ENCODE measurements around the gene TSPAN17.
"Not testable (repeated sequence)": the region's sequence is repeated elsewhere in the genome, so short reads cannot be mapped to it uniquely, and the experiment has no call there.

TSPAN17 gene

GRCh38 chr5:176679365-176680225 lies 32.3 kb downstream of the TSPAN17 start:
- DNase-seq (ENCODE audit: low read depth in 3 of 3) = no peak

- no peak for DNase-seq (ENCODE audit: low read depth in 3 of 3)
These were observed 32.9 kb downstream of the TSPAN17 start for GRCh38 chr5:176680226-176680563.

GRCh38 chr5:176682016-176682531 lies 34.8 kb downstream of the TSPAN17 start:
- no peak for DNase-seq (ENCODE audit: low read depth in 3 of 3)

GRCh38 chr5:176685010-176685409 lies 37.7 kb downstream of the TSPAN17 start:
- DNase-seq (ENCODE audit: low read depth in 3 of 3) = no peak

GRCh38 chr5:176687247-176687646 lies 40.0 kb downstream of the TSPAN17 start:
- no peak for DNase-seq (ENCODE audit: low read depth in 3 of 3)

- DNase-seq (ENCODE audit: low read depth in 3 of 3) = no peak
These were observed 40.6 kb downstream of the TSPAN17 start for GRCh38 chr5:176687881-176688280.

- no peak for DNase-seq (ENCODE audit: low read depth in 3 of 3)
These were observed 43.6 kb downstream of the TSPAN17 start for GRCh38 chr5:176690911-176691310.

- DNase-seq (ENCODE audit: low read depth in 3 of 3) = no peak
These were observed 44.2 kb downstream of the TSPAN17 start for GRCh38 chr5:176691524-176691923.

GRCh38 chr5:176692326-176692725 lies 45.0 kb downstream of the TSPAN17 start:
- no peak for DNase-seq (ENCODE audit: low read depth in 3 of 3)

- DNase-seq (ENCODE audit: low read depth in 3 of 3) = no peak
These were observed 45.7 kb downstream of the TSPAN17 start for GRCh38 chr5:176692839-176693476.

GRCh38 chr5:176693477-176693851 lies 46.2 kb downstream of the TSPAN17 start:
- no peak for DNase-seq (ENCODE audit: low read depth in 3 of 3)

- DNase-seq (ENCODE audit: low read depth in 3 of 3) = no peak
These were observed 46.9 kb downstream of the TSPAN17 start for GRCh38 chr5:176694146-176694545.

GRCh38 chr5:176694631-176695030 lies 47.3 kb downstream of the TSPAN17 start:
- DNase-seq (ENCODE audit: low read depth in 3 of 3) = no peak

- no peak for DNase-seq (ENCODE audit: low read depth in 3 of 3)
These were observed 47.8 kb downstream of the TSPAN17 start for GRCh38 chr5:176695073-176695472.

- no peak for DNase-seq (ENCODE audit: low read depth in 3 of 3)
These were observed 50.1 kb downstream of the TSPAN17 start for GRCh38 chr5:176697267-176697933.

GRCh38 chr5:176697934-176698538 lies 50.8 kb downstream of the TSPAN17 start:
- no peak for DNase-seq (ENCODE audit: low read depth in 3 of 3)

GRCh38 chr5:176699446-176699845 lies 52.2 kb downstream of the TSPAN17 start:
- DNase-seq (ENCODE audit: low read depth in 3 of 3) = not testable (repeated sequence)

GRCh38 chr5:176700239-176700847 lies 53.1 kb downstream of the TSPAN17 start:
- no peak for DNase-seq (ENCODE audit: low read depth in 3 of 3)

GRCh38 chr5:176702671-176703641 lies 55.7 kb downstream of the TSPAN17 start:
- no peak for DNase-seq (ENCODE audit: low read depth in 3 of 3)

- DNase-seq (ENCODE audit: low read depth in 3 of 3) = no peak
These were observed 56.6 kb downstream of the TSPAN17 start for GRCh38 chr5:176703857-176704256.

GRCh38 chr5:176704355-176704754 lies 57.1 kb downstream of the TSPAN17 start:
- DNase-seq (ENCODE audit: low read depth in 3 of 3) = no peak

All from stimulated activated CD4-positive, alpha-beta T cell treated with anti-CD3 and anti-CD28 coated beads, TNF-alpha, amount 100 ng/mL, for 24 hours (primary cell).